Activated CD4-positive, alpha-beta T cell treated with anti-CD3 and anti-CD28 coated beads for 4 hours (primary cell): ENCODE data around the gene CDH23.
A peak's percentile ranks its signal among the peaks of the same experiment; 100 is the strongest.

Experiments
- DNase-seq, 2 donors: peaks; one replicate each; pipeline ENCODE4 v3.0.0-alpha.2; 2020

CDH23 gene

GRCh38 chr10:71671994-71672946 lies 275.6 kb downstream of the CDH23 start:
- no peak for DNase-seq

GRCh38 chr10:71675295-71675970 lies 278.7 kb downstream of the CDH23 start:
- no peak for DNase-seq

DNA sequence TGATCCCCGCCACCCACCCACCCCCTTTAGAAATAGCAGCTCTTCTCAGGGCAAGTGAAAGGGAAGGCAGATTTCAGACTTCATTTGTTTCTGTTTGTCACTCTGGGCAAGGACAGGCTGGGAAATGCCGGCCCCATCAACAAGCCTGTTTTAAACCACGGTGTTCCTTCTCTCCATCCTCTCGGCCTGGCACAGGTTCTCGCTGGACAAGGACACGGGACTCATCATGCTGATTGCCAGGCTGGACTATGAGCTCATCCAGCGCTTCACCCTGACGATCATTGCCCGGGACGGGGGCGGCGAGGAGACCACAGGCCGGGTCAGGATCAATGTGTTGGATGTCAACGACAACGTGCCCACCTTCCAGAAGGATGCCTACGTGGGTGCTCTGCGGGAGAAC lies 280.5 kb downstream of the CDH23 start:
- DNase-seq: no peak

DNA sequence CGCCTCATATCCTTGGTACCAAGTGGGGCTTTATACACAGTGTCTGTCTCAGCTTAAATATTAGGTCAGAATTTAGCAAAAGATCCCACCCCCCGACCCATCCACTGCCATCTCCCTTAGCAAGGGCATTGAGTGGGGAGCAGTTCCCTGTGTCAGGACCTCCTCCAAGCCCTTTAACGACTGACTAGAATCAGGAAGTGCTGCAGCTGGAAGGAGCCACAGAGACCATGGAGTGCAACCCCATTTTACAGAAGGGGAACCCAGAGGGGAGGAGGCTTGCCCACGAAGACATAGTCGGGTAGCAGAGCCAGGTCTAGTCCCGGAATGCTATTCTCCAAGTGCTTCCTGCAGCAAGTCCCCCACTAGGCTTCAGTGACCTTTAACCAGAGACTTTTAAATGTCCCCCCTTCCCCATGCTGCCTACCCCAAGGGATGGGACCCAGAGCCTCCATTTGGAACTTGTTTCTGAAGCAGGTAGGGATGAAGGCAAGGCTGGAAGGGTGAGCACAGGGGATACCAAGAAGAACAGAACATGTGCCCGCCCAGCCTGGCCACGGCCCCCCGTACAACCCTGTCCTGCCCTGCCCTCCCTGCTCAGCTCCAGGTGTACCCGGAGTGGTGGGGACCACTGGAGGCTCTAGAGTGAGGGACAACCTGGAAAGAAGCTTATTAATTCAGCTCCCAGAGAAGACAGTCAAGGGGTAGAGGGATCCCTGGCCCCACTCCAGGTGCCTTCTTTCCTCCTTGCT lies 281.5 kb downstream of the CDH23 start:
- no peak for DNase-seq

GRCh38 chr10:71679425-71679824 lies 282.7 kb downstream of the CDH23 start:
- no peak for DNase-seq

GRCh38 chr10:71681977-71682376 lies 285.3 kb downstream of the CDH23 start:
- DNase-seq: no peak

DNA sequence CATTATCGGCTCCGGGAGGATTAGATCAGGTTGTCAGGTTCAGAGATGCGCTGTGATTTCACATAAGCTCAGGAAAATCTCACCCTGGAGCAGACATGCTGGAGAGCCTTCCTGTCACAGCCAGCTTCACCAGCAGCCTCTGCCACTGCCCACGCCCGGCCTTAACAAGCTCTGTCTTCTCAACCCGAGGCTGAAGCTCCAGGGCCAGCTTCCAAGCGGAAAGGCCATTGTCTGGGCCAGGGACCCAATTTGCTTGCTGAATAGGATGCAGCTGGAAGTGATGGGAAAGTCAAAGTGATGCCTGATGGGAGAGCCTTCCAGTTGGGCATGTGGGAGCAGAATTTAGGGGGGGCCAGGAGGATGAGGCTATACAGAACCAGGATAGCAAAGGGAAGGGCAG lies 286.6 kb downstream of the CDH23 start:
- DNase-seq: no peak

- peak in 1 of 2 donors; percentile 15 for DNase-seq
These were observed 287.8 kb downstream of the CDH23 start for GRCh38 chr10:71684356-71685173.

GRCh38 chr10:71685554-71686232 lies 289.0 kb downstream of the CDH23 start:
- no peak for DNase-seq

DNA sequence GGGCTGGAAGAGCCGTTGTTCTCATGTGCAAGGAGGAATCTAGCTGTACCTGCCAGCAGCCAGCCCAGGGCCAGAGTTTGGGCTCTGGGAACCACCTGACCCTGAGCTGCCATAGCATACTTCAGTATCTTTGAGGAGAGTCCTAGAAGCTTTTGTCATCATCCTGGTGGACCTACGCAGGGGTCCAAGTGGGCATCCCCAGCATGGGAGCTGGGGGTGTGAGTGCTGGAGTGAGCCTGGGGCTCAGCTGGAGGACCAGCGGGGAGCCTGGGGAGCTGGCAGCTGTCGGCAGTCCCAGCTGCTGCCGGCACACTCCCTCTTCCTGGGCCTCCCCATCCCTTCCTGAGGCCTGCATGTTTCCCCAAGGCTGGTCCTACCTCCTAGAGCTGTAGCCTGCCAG lies 290.4 kb downstream of the CDH23 start:
- no peak for DNase-seq

DNA sequence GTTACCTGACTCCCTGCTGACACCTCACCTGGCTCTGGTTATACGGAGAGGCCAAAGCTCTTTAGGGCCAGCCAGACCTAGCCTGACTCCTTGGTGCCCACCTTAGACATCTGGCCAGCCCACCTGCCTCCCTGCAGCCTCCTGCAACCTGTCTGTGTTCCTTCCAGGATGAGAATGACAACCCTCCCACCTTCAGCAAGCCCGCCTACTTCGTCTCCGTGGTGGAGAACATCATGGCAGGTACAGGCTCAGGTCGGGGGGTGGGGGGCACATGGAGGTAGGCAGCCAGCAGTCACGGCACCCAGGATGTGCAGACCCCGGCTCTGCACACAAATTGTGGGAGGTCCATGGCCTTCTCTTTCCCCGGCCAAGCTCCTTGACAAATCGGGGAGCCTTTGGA lies 290.8 kb downstream of the CDH23 start:
- DNase-seq: no peak

DNA sequence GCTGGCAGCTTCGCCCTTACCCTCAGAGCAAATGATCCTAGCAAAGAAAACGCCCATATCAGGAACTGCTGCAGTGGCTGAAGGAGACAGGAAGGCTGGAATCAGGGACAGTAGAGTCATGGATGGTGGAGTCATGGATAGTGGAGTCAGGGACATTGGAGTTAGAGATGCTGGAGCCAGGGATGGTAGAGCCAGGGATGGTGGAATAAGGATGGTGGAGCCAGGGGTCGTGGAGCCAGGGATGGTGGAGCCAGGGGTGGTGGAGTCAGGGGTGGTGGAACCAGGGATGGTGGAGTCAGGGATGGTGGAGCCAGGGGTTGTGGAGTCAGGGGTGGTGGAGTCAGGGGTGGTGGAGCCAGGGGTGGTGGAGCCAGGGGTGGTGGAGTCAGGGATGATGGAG lies 291.5 kb downstream of the CDH23 start:
- DNase-seq: no peak

DNA sequence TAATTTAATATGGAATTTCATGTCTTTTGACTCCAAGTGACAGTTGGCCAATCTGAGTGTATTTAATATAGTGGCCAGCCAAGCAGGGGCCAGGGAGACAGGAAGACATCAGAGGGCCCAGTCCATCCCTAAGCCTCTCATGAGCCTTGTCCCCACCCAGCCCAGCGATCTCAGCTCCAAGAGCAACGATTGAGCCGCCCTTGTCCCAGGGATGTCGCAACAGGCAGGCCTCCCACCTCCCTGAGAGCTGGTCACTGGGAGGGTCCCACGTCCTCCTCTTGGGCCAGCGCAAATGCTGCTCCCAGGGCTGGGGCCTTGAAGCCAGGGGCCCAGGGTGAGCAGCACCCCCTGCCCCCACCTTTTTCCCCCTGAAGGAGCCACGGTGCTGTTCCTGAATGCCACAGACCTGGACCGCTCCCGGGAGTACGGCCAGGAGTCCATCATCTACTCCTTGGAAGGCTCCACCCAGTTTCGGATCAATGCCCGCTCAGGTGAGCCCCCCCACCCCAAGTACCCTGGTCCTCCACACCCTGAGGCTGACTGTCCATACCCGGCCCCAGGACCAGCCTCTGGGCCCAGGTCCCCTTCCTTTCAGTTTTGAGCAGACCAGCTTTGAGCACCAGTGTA lies 293.5 kb downstream of the CDH23 start:
- no peak for DNase-seq

- DNase-seq: no peak
These were observed 294.7 kb downstream of the CDH23 start for GRCh38 chr10:71691405-71691804.

DNA sequence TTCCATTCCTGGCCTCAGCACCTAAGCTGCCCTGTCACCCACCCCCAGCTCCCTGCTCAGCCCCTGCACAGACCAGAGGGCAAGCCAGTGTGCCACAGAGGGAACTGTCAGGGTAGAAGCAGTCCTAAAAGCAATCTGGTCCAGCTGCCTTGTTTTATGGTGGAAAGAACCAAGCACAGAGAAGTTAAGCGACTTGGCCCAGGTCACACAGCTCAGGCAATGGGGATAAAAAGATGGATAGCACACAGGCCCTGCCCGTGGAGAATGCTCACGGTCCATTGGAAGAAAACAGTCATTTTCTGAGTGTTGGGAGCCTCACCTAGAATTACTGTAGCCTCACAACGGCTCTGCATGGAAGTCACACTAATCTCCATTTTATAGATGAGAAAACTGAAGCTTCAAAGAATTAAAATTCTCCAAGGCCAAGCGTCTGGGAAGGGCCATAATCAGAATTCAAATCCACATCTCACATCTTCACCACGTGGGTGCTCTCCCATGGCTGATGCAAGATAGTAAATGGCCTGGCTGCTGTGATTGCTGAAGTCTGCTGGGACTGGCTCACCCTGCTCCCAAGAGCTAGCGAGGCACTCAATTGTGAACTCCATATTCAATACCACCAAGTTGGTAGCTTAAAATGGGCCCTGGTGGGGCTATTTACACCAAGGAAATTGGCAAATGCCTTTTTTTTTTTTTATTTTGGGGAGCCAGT lies 296.0 kb downstream of the CDH23 start:
- DNase-seq: no peak

DNA sequence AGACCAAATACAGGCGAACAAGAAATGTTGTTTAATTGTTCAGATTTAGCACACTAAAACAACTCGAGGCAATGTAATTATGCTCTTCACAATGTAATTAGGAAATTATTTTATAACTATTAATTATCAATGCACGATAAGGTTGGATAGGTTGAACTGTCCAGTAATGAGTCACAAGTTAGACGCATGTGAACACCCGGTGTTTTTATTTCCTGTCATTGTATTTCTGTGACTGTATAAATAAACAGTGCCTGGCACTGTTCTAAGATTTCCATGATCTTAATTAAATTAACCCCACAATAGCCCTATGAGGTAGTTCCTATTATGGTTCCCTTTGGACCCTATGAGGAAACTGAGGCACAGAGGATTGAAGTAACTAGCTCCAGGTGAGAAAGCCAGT lies 296.7 kb downstream of the CDH23 start:
- no peak for DNase-seq

DNA sequence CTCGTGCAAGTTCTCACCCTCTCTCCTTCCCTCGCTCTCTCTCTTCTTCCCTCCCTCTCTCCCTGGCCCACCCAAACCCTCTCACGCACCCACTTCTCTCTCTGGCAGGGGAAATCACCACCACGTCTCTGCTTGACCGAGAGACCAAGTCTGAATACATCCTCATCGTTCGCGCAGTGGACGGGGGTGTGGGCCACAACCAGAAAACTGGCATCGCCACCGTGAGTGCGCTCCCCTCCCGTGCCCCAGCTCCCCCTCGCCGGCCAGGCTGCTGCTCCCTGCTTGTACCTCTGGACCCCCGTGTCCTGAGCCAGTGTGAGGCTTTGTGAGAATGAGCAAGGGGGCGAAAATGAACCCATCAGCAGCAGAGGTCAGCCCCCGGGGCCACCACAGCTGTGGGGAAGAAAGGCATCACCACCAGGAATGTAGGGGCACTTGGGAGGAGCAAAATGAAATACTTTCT lies 297.4 kb downstream of the CDH23 start:
- no peak for DNase-seq

- peak; percentile 16 to 30 for DNase-seq
These were observed 297.8 kb downstream of the CDH23 start for GRCh38 chr10:71694567-71694968.

DNA sequence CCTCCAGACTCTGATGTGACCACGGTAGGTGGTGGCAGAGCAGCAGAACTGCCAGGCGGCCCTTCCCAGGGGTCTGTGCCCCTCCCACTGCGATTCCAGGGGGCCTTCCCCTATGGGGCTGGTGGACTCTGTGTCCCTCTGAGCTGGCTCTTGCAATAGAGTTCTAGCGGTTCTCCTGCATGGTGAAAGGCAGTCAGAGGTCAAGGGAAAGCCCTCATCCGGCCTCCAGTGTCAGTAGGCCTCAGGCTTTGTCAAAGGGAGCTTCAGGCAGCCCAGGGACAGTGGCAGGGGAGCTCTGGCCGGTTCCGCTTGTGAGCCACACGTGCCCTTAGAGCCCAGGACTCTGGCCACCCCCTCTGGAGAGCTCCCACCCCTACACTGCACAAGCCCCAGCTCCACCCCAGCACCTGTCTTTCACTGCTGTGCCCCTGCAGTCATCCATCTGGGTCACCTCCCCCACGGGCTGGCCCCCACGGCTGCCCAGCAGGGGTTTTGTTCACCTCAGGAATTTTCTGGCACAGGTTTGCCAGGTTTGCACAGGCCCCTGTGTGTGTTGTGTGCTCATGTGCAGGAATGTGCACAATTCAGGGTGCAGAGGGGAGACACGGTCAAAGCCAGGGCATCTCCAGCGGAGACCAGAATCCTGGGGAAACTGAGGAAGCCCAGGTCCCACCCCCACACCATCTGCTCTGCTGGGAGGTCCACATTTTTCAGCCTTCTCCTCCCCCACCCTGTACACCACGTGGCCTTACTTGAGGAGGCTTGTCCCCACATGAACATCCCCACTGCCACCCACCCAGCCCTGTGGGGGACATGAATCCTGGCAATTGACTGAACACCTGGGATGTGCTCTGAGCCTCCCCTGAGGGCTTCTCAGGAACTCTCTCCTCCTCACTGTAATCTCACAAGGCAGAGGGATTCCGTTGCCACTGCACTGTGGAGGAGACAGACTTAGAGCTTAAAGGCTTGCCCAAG lies 299.1 kb downstream of the CDH23 start:
- DNase-seq: no peak
